Aorta (tissue), 5 donors: Measurements from ENCODE around the gene PPWD1. TPM values are rescaled to one million over a fixed set of nuclear protein-coding genes. Genes with fewer than 3 reads are reported as not detected.
"Not testable (repeated sequence)": the region's sequence is repeated elsewhere in the genome, so short reads cannot be mapped to it uniquely, and the experiment has no call there.

Experiments
- ATAC-seq: fragments of 200-7000 bp; cut with Tn5 transposase; one replicate; pipeline ENCODE4 v1.9.1; 2022; ENCODE audit warnings: moderate library complexity; ENCODE audit not compliant: low FRiP score
- DNase-seq, 2 donors: peaks; one replicate each; pipeline ENCODE4 v3.0.0-alpha.2; 2020
- H3K27ac ChIP-seq, 2 donors: one replicate each; pipeline ENCODE4 v1.5.1; 2013; ENCODE audit warnings: low read length in 2 of 2, mild to moderate bottlenecking in 2 of 2, moderate library complexity in 2 of 2, control low read depth in 1 of 2, inconsistent platforms in 1 of 2, low read depth in 1 of 2
- H3K27me3 ChIP-seq, 2 donors: one replicate each; pipeline ENCODE4 v1.6.1; 2013; ENCODE audit warnings: control low read depth in 1 of 2, low read length in 1 of 2, mild to moderate bottlenecking in 1 of 2, moderate library complexity in 1 of 2; ENCODE audit not compliant: insufficient read depth in 2 of 2, control insufficient read depth in 1 of 2
- H3K36me3 ChIP-seq, 2 donors: one replicate each; pipeline ENCODE4 v1.6.1; 2013; ENCODE audit warnings: control low read depth in 1 of 2, low read length in 1 of 2, mild to moderate bottlenecking in 1 of 2; ENCODE audit not compliant: insufficient read depth in 2 of 2, control insufficient read depth in 1 of 2
- H3K4me1 ChIP-seq, 2 donors: one replicate each; pipeline ENCODE4 v1.6.1; 2013; ENCODE audit warnings: low read length in 2 of 2, control low read depth in 1 of 2, mild to moderate bottlenecking in 1 of 2, moderate library complexity in 1 of 2; ENCODE audit not compliant: insufficient read depth in 2 of 2, control insufficient read depth in 1 of 2
- H3K4me3 ChIP-seq, 2 donors: one replicate each; pipeline ENCODE4 v1.5.1; 2013; ENCODE audit warnings: low read length in 2 of 2, control low read depth in 1 of 2, mild to moderate bottlenecking in 1 of 2
- H3K9me3 ChIP-seq: one replicate; pipeline ENCODE4 v1.6.1; 2013; ENCODE audit warnings: mild to moderate bottlenecking, low read length; ENCODE audit not compliant: control insufficient read depth
- WGBS, 2 donors: extraction: QIAGEN DNeasy Blood & Tissue Kit; methylation state at CpG; one replicate each; pipeline ENCODE4 v1.1.7; 2013; 5-methylcytosine and 5-hydroxymethylcytosine counted together
- intact Hi-C, 2 donors: fragments of 100-400 bp; cut with DNase I; formaldehyde crosslinking; loops; one replicate each; pipeline versions ENCODE4 v1.14.2 to v1.15.0; 2022
- polyA plus RNA-seq, 2 donors: library from polyadenylated mRNA; stranded (reverse); fragments of 200-250 nt; gene quantifications; one replicate each; pipeline ENCODE4 v1.2.3, GENCODE V29; 2013
- total RNA-seq, 2 donors: library from RNA; stranded (reverse); fragmentation: NEBNext Ultra II Directional; extraction: Animal tissue kit (Norgen Biotek cat#: 25700); gene quantifications; one replicate each; pipeline ENCODE4 v1.2.1, GENCODE V29; 2021
- donor health status: healthy with polysubstance abuse.
- donor health status: Bipolar disorder and iron deficiency.
- donor health status: DM: no; HTN: no; CAD: no.
- donor health status: DM: no; HTN: no; CAD: no.
- donor health status: DM: yes; HTN: yes; CAD: no.

PPWD1 gene
- total and polyA plus RNA-seq, 4 donors: 21.3 to 46.9 (median 35.7) TPM

- H3K4me3 ChIP-seq, DNase-seq, intact Hi-C loops, H3K27ac ChIP-seq, H3K4me1 ChIP-seq, H3K36me3 ChIP-seq, ATAC-seq, H3K27me3 ChIP-seq, H3K9me3 ChIP-seq: not testable (repeated sequence)
- WGBS, 2 donors: 99 to 100% methylated on average over 1 of the region's 1 CpG
Measured at GRCh38 chr5:65601761-65602160, 38.7 kb downstream of the PPWD1 start.

DNA sequence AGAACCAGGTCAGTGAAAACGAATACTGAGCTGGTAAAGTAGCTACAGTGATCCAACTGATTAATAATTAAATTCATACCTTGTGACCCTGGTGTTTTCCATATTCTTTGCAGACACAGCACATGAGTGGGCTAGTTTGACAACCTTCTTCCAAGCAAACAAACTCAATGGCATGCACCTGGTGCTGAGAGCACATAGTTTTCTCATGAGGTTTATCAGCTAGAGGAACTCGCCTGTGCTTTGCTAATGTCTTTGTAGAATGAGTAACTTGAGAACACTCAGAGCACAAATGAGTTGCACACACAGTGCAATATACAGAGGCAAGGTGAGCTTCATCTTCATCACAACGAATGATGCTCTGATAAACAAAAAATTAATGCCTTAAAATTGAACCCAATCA lies 48.4 kb downstream of the PPWD1 start:
- Histone ChIP-seq H3K27me3 (no peaks in the 10 kb centered on the region), H3K36me3 (peaks cover 4 to 6% of the 10 kb centered on the region in 2 donors)
- no peak for ATAC-seq

DNA sequence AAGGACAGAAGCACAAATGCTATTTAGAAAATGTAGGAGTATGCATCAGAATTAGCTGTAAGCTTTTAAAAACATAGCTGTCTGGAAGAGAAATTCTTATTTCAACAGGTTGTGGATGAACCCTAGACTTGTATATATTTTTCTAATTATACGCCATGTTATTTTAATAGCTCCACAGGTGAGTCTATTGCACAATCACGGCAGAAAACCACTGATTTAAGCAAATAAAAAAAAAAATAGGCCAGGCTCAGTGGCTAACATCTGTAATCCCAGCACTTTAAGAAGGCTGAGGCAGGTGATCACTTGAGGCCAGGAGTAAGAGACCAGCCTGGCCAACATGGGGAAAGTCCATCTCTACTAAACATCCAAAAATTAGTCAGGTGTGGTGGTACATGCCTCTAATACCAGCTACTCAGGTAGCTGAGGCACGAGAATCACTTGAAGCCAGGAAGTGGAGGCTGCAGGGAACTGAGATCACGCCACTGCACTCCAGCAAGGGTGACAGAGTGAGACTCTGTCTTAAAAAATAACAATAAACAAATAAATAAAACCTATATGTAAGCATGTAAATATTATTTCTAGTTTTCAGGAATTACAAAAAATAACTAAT lies 49.3 kb downstream of the PPWD1 start:
- ATAC-seq (no peak), DNase-seq (no peak)
- Histone ChIP-seq H3K27me3 (no peaks in the 10 kb centered on the region), H3K27ac (no peak overlapping the region), H3K36me3 (peaks cover 4 to 6% of the 10 kb centered on the region in 2 donors), H3K4me3 (no peak overlapping the region), H3K9me3 (no peaks in the 10 kb centered on the region), H3K4me1 (no peaks in the 10 kb centered on the region)
- intact Hi-C loops: no loop called here
- 85 to 86% methylated on average over 4 of the region's 4 CpGs for WGBS, 2 donors

More for the DNA sequence above, 48.4 kb downstream of the PPWD1 start:
- Histone ChIP-seq H3K4me3 (no peak overlapping the region), H3K27ac (no peak overlapping the region), H3K9me3 (no peaks in the 10 kb centered on the region), H3K4me1 (no peaks in the 10 kb centered on the region)
- DNase-seq: no peak
- WGBS, 2 donors: 84 to 90% methylated on average over 3 of the region's 3 CpGs
- intact Hi-C loops: no loop called here

GRCh38 chr5:65620021-65620420 lies 56.9 kb downstream of the PPWD1 start:
- DNase-seq: no peak
- 88 to 90% methylated on average over 4 of the region's 4 CpGs for WGBS, 2 donors
- Histone ChIP-seq H3K9me3 (no peaks in the 10 kb centered on the region), H3K4me3 (no peak overlapping the region), H3K36me3 (no peaks in the 10 kb centered on the region), H3K4me1 (no peaks in the 10 kb centered on the region), H3K27ac (no peak overlapping the region), H3K27me3 (no peaks in the 10 kb centered on the region)
- intact Hi-C loops: loop anchor here in 1 of 2 donors (10.0 kb wide), 1 partner anchor 525 kb away; the partner anchor contains the start of gene SREK1
- no peak for ATAC-seq

- 79 to 84% methylated on average over 4 of the region's 4 CpGs for WGBS, 2 donors
- not testable (repeated sequence) for H3K4me3 ChIP-seq, H3K4me1 ChIP-seq, H3K27ac ChIP-seq, ATAC-seq, H3K27me3 ChIP-seq, DNase-seq, H3K9me3 ChIP-seq, H3K36me3 ChIP-seq
- intact Hi-C loops: loop anchor here in 1 of 2 donors (10.0 kb wide), 1 partner anchor 523 kb away; the partner anchor contains the start of gene SREK1
Measured at GRCh38 chr5:65621961-65622360, 58.9 kb downstream of the PPWD1 start.

- ATAC-seq (no peak), DNase-seq (no peak)
- Histone ChIP-seq H3K36me3 (no peaks in the 10 kb centered on the region), H3K27ac (no peak overlapping the region), H3K4me1 (no peaks in the 10 kb centered on the region), H3K4me3 (peak overlapping the region; percentile 90 to 93), H3K9me3 (no peaks in the 10 kb centered on the region), H3K27me3 (no peaks in the 10 kb centered on the region)
- 1 to 4% methylated on average over 9 of the region's 9 CpGs for WGBS, 2 donors
- intact Hi-C loops: loop anchor here in 1 of 2 donors (10.0 kb wide), 1 partner anchor 521 kb away; the partner anchor contains the start of gene SREK1
Measured at GRCh38 chr5:65623482-65623881, 60.4 kb downstream of the PPWD1 start.

GRCh38 chr5:65624025-65624570 lies 61.0 kb downstream of the PPWD1 start, which contains the start of gene TRIM23:
TRIM23 (minus strand) TSS chr5:65624333; CDS start chr5:65624274, 59 bp downstream.
- Histone ChIP-seq H3K9me3 (no peaks in the 10 kb centered on the region), H3K36me3 (no peaks in the 10 kb centered on the region), H3K27ac (peak within 1 kb of the TSS; percentile 38 to 89), H3K27me3 (no peaks in the 10 kb centered on the region), H3K4me1 (no peaks in the 10 kb centered on the region), H3K4me3 (peak within 1 kb of the TSS; percentile 90 to 99)
- intact Hi-C loops: loop anchor here (2.0 to 10.0 kb wide), 3 partner anchors 61 to 521 kb away; partner anchors contain the start of genes CENPK (in 1 of the 2), ERBIN (in 1 of the 2), PPWD1 (in 1 of the 2) and SREK1 (in 1 of the 2)
- DNase-seq (peak; percentile 95), ATAC-seq (peak; percentile 99)
- WGBS, 2 donors: 0% methylated on average over 32 of the region's 32 CpGs

DNA sequence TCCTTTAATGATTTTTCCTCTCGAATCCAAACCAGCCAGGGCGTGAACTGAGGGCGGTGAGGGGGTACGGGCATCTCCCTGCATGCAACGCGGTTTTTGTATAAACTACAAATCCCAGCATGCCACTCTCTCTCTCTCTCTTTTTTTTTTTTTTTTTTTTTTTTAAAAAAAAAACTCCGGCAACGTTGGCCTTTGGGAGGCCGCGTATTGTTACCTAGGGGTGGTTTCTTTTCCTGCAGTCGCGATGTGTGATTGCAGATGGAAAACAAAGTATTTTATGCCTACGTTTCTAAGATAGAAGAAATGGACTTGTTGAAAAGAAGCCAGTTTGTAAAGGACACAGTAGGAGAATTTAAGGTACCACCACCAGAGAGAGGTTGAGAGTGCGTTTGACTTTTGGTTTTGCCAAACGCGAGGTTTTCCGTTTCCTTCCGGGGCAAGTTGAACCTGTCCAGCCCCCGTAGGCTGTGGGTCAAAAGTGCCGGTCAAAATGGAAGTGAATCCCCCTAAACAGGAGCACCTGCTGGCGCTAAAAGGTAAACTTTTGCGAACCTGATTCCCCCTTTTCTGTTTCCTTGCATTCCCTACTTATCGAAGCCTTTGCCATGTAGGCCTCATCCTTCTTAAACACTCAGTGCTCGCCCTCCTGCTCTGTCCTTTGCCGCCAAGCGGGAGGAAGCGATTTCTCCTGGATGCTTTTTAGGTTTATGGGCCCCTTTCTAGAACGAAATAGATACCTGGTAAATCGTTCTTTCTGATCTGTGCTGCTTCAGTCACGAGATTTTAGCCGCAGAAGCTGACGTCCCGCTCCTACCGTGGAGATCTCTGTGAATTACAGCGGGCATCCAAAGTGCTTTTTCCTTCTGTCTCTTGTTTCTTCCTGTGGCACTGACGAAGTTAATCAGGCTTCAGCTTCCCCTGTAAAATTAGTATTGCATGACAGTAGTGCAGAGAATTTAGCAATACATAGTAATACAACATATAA lies 61.8 kb downstream of the PPWD1 start, which contains the start of the genes SHLD3 and TRAPPC13:
Gene SHLD3, plus strand, starts transcription at position 457 of the 985 bp plus-strand sequence. CDS start 4,561 bp downstream, outside the sequence.
Gene TRAPPC13, plus strand, starts transcription at position 457 of the 985 bp plus-strand sequence. Its CDS starts 34 bp downstream, at position 491.
- peak within 1 kb of the TSS; percentile 90 to 99 for H3K4me3 ChIP-seq
- peak; percentile 97 for ATAC-seq
- peak within 1 kb of the TSS; percentile 38 to 89 for H3K27ac ChIP-seq
- peaks cover 0 to 3% of the 10 kb centered on the region in 2 donors for H3K36me3 ChIP-seq
- peak; percentile 88 to 90 for DNase-seq
- WGBS, 2 donors: 0% methylated on average over 36 of the region's 36 CpGs
- H3K9me3 ChIP-seq: no peaks in the 10 kb centered on the region
- no peaks in the 10 kb centered on the region for H3K27me3 ChIP-seq
- no peaks in the 10 kb centered on the region for H3K4me1 ChIP-seq
- intact Hi-C loops: loop anchor here (2.0 to 10.0 kb wide), 3 partner anchors 62 to 520 kb away; partner anchors contain the start of genes CENPK (in 1 of the 2), ERBIN (in 1 of the 2), PPWD1 (in 1 of the 2) and SREK1 (in 1 of the 2)
